Mucosa of descending colon (tissue), 3 donors: Measurements from ENCODE around the gene TAPBP. TPM values are rescaled to one million over a fixed set of nuclear protein-coding genes. Genes with fewer than 3 reads are reported as not detected.
"Not testable (repeated sequence)": the region's sequence is repeated elsewhere in the genome, so short reads cannot be mapped to it uniquely, and the experiment has no call there.

Experiments used
- ATAC-seq: fragments of 200-7000 bp; cut with Tn5 transposase; one replicate; pipeline ENCODE4 v1.9.1; 2020; ENCODE audit warnings: mild to moderate bottlenecking, moderate library complexity
- DNase-seq, 3 donors: peaks; one replicate each; pipeline ENCODE4 v3.0.0-alpha.2; 2020
- H3K36me3 ChIP-seq: fragments of 200-600 bp; one replicate; pipeline ENCODE4 v1.8.0; 2021; ENCODE audit warnings: low read depth, mild to moderate bottlenecking
- H3K4me1 ChIP-seq: fragments of 200-600 bp; one replicate; pipeline ENCODE4 v1.8.0; 2021; ENCODE audit warnings: low read depth, mild to moderate bottlenecking
- H3K4me3 ChIP-seq: fragments of 200-600 bp; one replicate; pipeline ENCODE4 v1.8.0; 2021; ENCODE audit warnings: mild to moderate bottlenecking
- H3K9me3 ChIP-seq: fragments of 200-600 bp; one replicate; pipeline ENCODE4 v1.8.0; 2021; ENCODE audit warnings: mild to moderate bottlenecking
- CTCF ChIP-seq: fragments of 200-600 bp; IDR thresholded peaks from one replicate; pipeline ENCODE4 v1.8.0; 2022; ENCODE audit warnings: antibody characterized with exemption, mild to moderate bottlenecking
- intact Hi-C, 2 donors: fragments of 100-400 bp; cut with DNase I in 1 of 2; cut with micrococcal nuclease in 1 of 2; formaldehyde crosslinking; loops; one replicate each; pipeline versions ENCODE4 v1.11.0 to v1.11.1; 2022; cut with DNase I, micrococcal nuclease
- total RNA-seq, 3 donors: library from RNA; stranded (reverse); fragmentation: NEBNext Ultra II Directional in 2 of 3; extraction: Animal tissue kit (Norgen Biotek cat#: 25700) in 2 of 3; gene quantifications; one replicate each; pipeline versions ENCODE4 v1.2.1 to v1.2.4, GENCODE V29; 2021 to 2023
- donor health status: DM: no; HTN: no; CAD: no; lungs with moderate emphysema.
- donor health status: DM: no; HTN: no; CAD: no.
- donor health status: DM: no; HTN: yes; CAD: no.

Gene TAPBP
- total RNA-seq, 3 donors from 2014 or later, result 179 to 321 (median 258) TPM

DNA sequence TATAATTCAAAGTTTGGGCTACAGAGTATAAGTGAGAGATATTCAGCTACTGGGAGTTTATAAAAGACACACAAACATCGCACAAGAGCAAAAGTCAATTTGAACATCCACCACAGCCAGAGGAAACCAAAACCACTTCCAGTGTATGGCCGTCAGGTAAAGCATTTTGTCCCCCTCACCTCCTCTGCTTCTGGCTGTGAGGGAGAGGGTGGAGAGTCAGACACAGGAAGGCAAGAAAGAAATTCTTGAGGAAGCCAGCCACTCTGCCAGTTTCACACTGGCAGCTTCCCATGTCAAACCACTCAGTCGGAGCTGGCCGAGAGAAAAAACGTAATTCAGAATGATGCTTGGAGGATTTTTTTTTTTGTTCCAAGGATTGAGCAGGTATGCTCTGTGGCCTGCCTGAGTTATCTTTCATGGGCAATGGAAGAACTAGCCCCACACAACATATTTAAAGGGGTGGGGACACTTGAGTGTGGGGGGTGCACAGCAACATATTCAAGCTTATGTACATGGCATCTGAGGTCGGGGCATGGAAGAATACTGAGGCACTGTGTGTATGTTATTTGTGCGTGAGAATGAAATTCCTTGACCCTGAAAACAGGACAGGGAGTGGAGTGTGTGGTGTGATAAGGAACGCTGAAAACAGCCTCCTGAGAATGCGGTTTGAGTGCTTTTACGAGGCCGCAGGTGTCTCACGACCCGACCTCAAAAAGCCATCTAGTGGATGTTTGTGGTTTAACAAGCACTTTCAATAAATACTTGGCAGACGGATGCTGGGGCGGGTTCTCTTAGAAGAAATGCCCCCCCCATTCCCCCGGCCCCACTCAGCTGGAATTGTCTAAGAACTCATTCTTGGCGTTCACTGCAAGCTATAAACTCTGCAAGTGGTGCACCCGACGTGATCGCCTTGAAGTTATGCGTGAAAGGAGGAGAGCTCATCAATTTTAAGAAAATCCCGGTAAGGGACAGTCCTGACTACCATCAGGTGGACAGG lies 31.1 kb upstream of the TAPBP start:
- H3K36me3 ChIP-seq, result no peaks in the 10 kb centered on the region
- DNase-seq, result peak; percentile 52 to 76 (median 71)
- H3K9me3 ChIP-seq, result no peaks in the 10 kb centered on the region
- no peak overlapping the region for H3K4me3 ChIP-seq
- ATAC-seq, result peak; percentile 75
- peak; percentile 43 for TF ChIP-seq CTCF
- intact Hi-C loops, result no loop called here
- peaks cover 10% of the 10 kb centered on the region for H3K4me1 ChIP-seq

GRCh38 chr6:33343953-33344611 lies 30.2 kb upstream of the TAPBP start:
- Histone ChIP-seq H3K36me3 (no peaks in the 10 kb centered on the region), H3K4me1 (peaks cover 10% of the 10 kb centered on the region), H3K9me3 (no peaks in the 10 kb centered on the region), H3K4me3 (no peak overlapping the region)
- intact Hi-C loops, result no loop called here
- DNase-seq (peak in 1 of 3 donors; percentile 30), ATAC-seq (peak; percentile 79)
- TF ChIP-seq CTCF, result no peak

DNA sequence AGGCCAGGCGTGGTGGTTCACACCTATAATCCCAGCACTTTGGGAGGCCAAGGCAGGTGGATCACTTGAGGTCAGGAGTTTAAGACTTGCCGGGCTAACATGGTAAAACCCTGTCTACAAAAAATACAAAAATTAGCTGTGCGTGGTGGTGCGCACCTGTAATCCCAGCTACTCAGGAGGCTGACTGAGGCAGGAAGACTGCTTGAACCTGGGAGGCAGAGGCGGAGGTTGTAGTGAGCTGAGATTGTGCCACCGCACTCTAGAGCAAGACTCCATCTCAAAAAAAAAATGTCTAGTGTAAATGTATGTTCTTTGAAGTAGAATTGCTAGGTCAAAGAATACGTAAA lies 29.7 kb upstream of the TAPBP start:
- ATAC-seq, intact Hi-C loops: not testable (repeated sequence)

DNA sequence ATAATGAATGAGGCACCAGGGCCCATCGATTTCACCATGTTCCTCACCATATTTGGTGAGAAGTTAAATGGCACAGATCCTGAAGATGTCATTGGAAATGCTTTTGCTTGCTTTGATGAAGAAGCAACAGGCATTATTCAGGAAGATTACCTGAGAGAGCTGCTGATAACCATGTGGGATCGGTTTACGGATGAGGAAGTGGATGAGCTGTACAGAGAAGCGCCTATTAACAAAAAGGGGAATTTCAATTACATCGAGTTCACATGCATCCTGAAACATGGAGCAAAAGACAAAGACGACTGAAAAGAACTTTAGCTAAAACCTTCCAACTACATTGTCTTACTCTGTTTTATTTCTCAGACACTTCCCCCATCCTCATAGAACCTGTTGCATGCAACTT lies 25.3 kb upstream of the TAPBP start:
- ATAC-seq (no peak), DNase-seq (no peak)
- H3K36me3 ChIP-seq, result no peaks in the 10 kb centered on the region
- H3K4me3 ChIP-seq, result no peak overlapping the region
- H3K4me1 ChIP-seq, result no peaks in the 10 kb centered on the region
- TF ChIP-seq CTCF, result no peak
- H3K9me3 ChIP-seq, result no peaks in the 10 kb centered on the region
- intact Hi-C loops, result no loop called here

More for the DNA sequence above, 29.7 kb upstream of the TAPBP start:
- H3K4me3 ChIP-seq, DNase-seq, H3K36me3 ChIP-seq, H3K9me3 ChIP-seq, H3K4me1 ChIP-seq: not testable (repeated sequence)

- no peaks in the 10 kb centered on the region for H3K36me3 ChIP-seq
- H3K4me1 ChIP-seq, result no peaks in the 10 kb centered on the region
- H3K9me3 ChIP-seq, result no peaks in the 10 kb centered on the region
- DNase-seq (no peak), ATAC-seq (no peak)
- TF ChIP-seq CTCF, result no peak
- H3K4me3 ChIP-seq, result no peak overlapping the region
- intact Hi-C loops, result no loop called here
Observed at GRCh38 chr6:33336495-33336894, 22.6 kb upstream of the TAPBP start.

DNA sequence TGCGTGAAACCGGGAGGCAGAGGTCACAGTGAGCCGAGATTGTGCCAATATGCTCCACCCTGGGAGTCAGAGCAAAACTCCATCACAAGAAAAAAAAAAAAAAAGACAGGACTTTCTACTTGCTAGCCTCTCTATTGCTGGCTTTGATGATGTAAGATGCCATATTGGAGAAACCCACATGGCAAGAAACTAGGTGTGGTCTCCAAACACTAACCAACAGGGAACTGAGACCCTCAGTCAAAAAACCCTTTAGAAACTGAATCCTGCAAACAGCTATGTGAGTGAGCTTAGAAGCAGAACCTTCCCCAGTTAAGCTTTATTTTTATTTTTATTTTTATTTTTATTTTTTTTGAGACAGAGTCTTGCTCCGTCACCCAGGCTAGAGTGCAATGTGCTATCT lies 22.0 kb upstream of the TAPBP start:
- DNase-seq (no peak), ATAC-seq (no peak)
- no peak for TF ChIP-seq CTCF
- intact Hi-C loops, result no loop called here
- Histone ChIP-seq H3K9me3 (no peaks in the 10 kb centered on the region), H3K4me1 (no peaks in the 10 kb centered on the region), H3K4me3 (no peak overlapping the region), H3K36me3 (no peaks in the 10 kb centered on the region)
